Hepatocyte (in vitro differentiated cells): ENCODE data around the gene PDCD7. TPM values are rescaled to one million over a fixed set of nuclear protein-coding genes. Genes with fewer than 3 reads are reported as not detected.

Experiments used
- DNase-seq: peaks from one replicate; pipeline ENCODE4 v3.0.0-alpha.2; 2016; ENCODE audit warnings: low spot score
- H2AFZ ChIP-seq: fragments of 200-600 bp; sonication (generic); 2 replicates; pipeline ENCODE4 v1.6.0; 2016; ENCODE audit warnings: antibody characterized with exemption, mild to moderate bottlenecking
- H3K27ac ChIP-seq: fragments of 200-600 bp; sonication (generic); 2 replicates; pipeline ENCODE4 v1.5.1; 2016; ENCODE audit warnings: mild to moderate bottlenecking
- H3K27me3 ChIP-seq: fragments of 200-600 bp; sonication (generic); 2 replicates; pipeline ENCODE4 v1.6.1; 2016
- H3K36me3 ChIP-seq: fragments of 200-600 bp; sonication (generic); replicated peaks from 2 replicates; pipeline ENCODE4 v1.5.1; 2016; ENCODE audit warnings: low read depth; ENCODE audit not compliant: insufficient read depth
- H3K4me1 ChIP-seq: fragments of 200-600 bp; sonication (generic); 2 replicates; pipeline ENCODE4 v1.5.1; 2016; ENCODE audit warnings: mild to moderate bottlenecking, moderate library complexity; ENCODE audit not compliant: insufficient read depth
- H3K4me2 ChIP-seq: fragments of 200-600 bp; sonication (generic); 2 replicates; pipeline ENCODE4 v1.6.0; 2016
- H3K4me3 ChIP-seq: fragments of 200-600 bp; sonication (generic); 2 replicates; pipeline ENCODE4 v1.5.1; 2016; ENCODE audit warnings: mild to moderate bottlenecking
- H3K79me2 ChIP-seq: fragments of 200-600 bp; sonication (generic); 2 replicates; pipeline ENCODE4 v1.6.0; 2017; ENCODE audit warnings: mild to moderate bottlenecking
- H3K9me2 ChIP-seq: fragments of 200-600 bp; sonication (generic); replicated peaks from 2 replicates; pipeline ENCODE4 v1.6.0; 2017; ENCODE audit warnings: mild to moderate bottlenecking; ENCODE audit not compliant: insufficient read depth
- H3K9me3 ChIP-seq: fragments of 200-600 bp; sonication (generic); 2 replicates; pipeline ENCODE4 v1.5.1; 2016; ENCODE audit warnings: low read depth, mild to moderate bottlenecking
- H4K20me1 ChIP-seq: fragments of 200-600 bp; sonication (generic); 2 replicates; pipeline ENCODE4 v1.6.0; 2016; ENCODE audit warnings: mild to moderate bottlenecking; ENCODE audit not compliant: insufficient read depth, poor library complexity, severe bottlenecking
- EZH2 ChIP-seq: fragments of 200-600 bp; sonication (generic); IDR thresholded peaks from 2 replicates; pipeline ENCODE4 v1.6.1; 2016; ENCODE audit warnings: antibody characterized with exemption, mild to moderate bottlenecking, borderline replicate concordance
- EZH2phosphoT487 ChIP-seq: fragments of 200-600 bp; sonication (generic); IDR thresholded peaks from one replicate; pipeline ENCODE4 v1.6.1; 2018; ENCODE audit warnings: antibody characterized with exemption, mild to moderate bottlenecking, low read depth, moderate library complexity; ENCODE audit not compliant: unreplicated experiment, severe bottlenecking
- WGBS: methylation state at CpG from one replicate; pipeline ENCODE4 v1.1.6; 2016; ENCODE audit warnings: low lambda C conversion rate; ENCODE audit errors: missing lambda C conversion rate; 5-methylcytosine and 5-hydroxymethylcytosine counted together
- polyA plus RNA-seq: library from polyadenylated mRNA; unstranded; fragments of >200 nt; fragmentation: Nextera tagmentation; extraction: Ambion mirVana; gene quantifications from 2 replicates; pipeline ENCODE4 v1.2.1, GENCODE V29; 2016
- small RNA-seq: library from RNA; depleted of rRNA; stranded (forward); fragments of <200 nt; gene quantifications from one replicate; pipeline ENCODE3, GENCODE V24; 2014
- total RNA-seq: library from RNA; depleted of rRNA; stranded (reverse); fragments of >200 nt; gene quantifications from 2 replicates; pipeline ENCODE4 v1.2.3, GENCODE V29; 2014

Gene PDCD7
- total and polyA plus RNA-seq, 2 experiments from 2014 or later: 13.6 to 15.2 TPM

GRCh38 chr15:65067645-65068402, 65.8 kb downstream of the PDCD7 start, which contains the start of gene RASL12:
TSS of gene RASL12 (minus strand) at chr15:65067991. CDS start at chr15:65067835, 156 bp downstream.
- Histone ChIP-seq H3K9me2 (no peaks in the 10 kb centered on the region), H3K79me2 (no peaks in the 10 kb centered on the region), H2AFZ (peak within 1 kb of the TSS; percentile 78), H3K4me3 (peak within 1 kb of the TSS; percentile 39), H3K27me3 (peaks cover 10% of the 10 kb centered on the region), H3K36me3 (no peaks in the 10 kb centered on the region), H3K4me1 (peaks cover 25% of the 10 kb centered on the region), H3K9me3 (no peaks in the 10 kb centered on the region), H3K4me2 (peak within 1 kb of the TSS; percentile 91), H3K27ac (peak within 1 kb of the TSS; percentile 70), H4K20me1 (no peaks in the 10 kb centered on the region)
- WGBS: 4% methylated on average over 44 of the region's 66 CpGs
- TF ChIP-seq EZH2phosphoT487 (no peak), EZH2 (peak; percentile 8)
- DNase-seq: peak; percentile 48

Small RNA genes lying within 50 kb of the gene (small RNA-seq; reads per million reads assigned to genes)
- gene AC013553.1: not detected

Other genes starting within 250 kb of the PDCD7 start
- 1.8 and 3.6 TPM in 2 replicates for gene ANKDD1A, start 221.9 kb downstream of the PDCD7 start, total RNA-seq
- gene ANKDD1A, start 221.9 kb downstream of the PDCD7 start, polyA plus RNA-seq: 5.8 and 6.1 TPM in 2 replicates
- 86.4 and 111 TPM in 2 replicates for gene SPG21, start 143.9 kb downstream of the PDCD7 start, total RNA-seq
- gene SPG21, start 143.9 kb downstream of the PDCD7 start, polyA plus RNA-seq: 138 and 149 TPM in 2 replicates
- 15.4 and 18.2 TPM in 2 replicates for gene MTFMT, start 104.2 kb downstream of the PDCD7 start, total RNA-seq
- 16.8 TPM in 2 replicates for gene MTFMT, start 104.2 kb downstream of the PDCD7 start, polyA plus RNA-seq
- gene SLC51B, start 88.4 kb downstream of the PDCD7 start, total RNA-seq: 6.5 and 8.8 TPM in 2 replicates
- gene SLC51B, start 88.4 kb downstream of the PDCD7 start, polyA plus RNA-seq: 5.8 and 8.6 TPM in 2 replicates
- 6.4 and 6.5 TPM in 2 replicates for gene RASL12, start 65.8 kb downstream of the PDCD7 start, total RNA-seq
- gene RASL12, start 65.8 kb downstream of the PDCD7 start, polyA plus RNA-seq: 4.6 and 5.1 TPM in 2 replicates
- gene KBTBD13, start 57.1 kb downstream of the PDCD7 start, total RNA-seq: not detected in 2 replicates
- gene KBTBD13, start 57.1 kb downstream of the PDCD7 start, polyA plus RNA-seq: 0.10 and 0.56 TPM in 2 replicates
- 0.96 and 1.8 TPM in 2 replicates for gene UBAP1L, start 18.6 kb downstream of the PDCD7 start, total RNA-seq
- gene UBAP1L, start 18.6 kb downstream of the PDCD7 start, polyA plus RNA-seq: 2.5 and 3.0 TPM in 2 replicates
- 53.4 and 53.5 TPM in 2 replicates for gene CLPX, start 51.5 kb upstream of the PDCD7 start, total RNA-seq
- gene CLPX, start 51.5 kb upstream of the PDCD7 start, polyA plus RNA-seq: 20.0 and 33.8 TPM in 2 replicates
- gene CILP, start 77.7 kb upstream of the PDCD7 start, total RNA-seq: 62.9 and 67.1 TPM in 2 replicates
- 69.2 and 96.4 TPM in 2 replicates for gene CILP, start 77.7 kb upstream of the PDCD7 start, polyA plus RNA-seq
- gene PARP16, start 153.1 kb upstream of the PDCD7 start, total RNA-seq: 9.3 and 13.2 TPM in 2 replicates
- gene PARP16, start 153.1 kb upstream of the PDCD7 start, polyA plus RNA-seq: 16.0 and 19.7 TPM in 2 replicates
- not detected in 2 replicates for gene RNU5A-1, start 162.2 kb upstream of the PDCD7 start, total RNA-seq
- not detected in 2 replicates for gene RNU5A-1, start 162.2 kb upstream of the PDCD7 start, polyA plus RNA-seq
- not detected in 2 replicates for gene RNU5B-1, start 170.9 kb upstream of the PDCD7 start, total RNA-seq
- not detected in 2 replicates for gene RNU5B-1, start 170.9 kb upstream of the PDCD7 start, polyA plus RNA-seq
- 8.1 and 15.1 TPM in 2 replicates for gene IGDCC3, start 244.2 kb upstream of the PDCD7 start, total RNA-seq
- 14.8 and 33.0 TPM in 2 replicates for gene IGDCC3, start 244.2 kb upstream of the PDCD7 start, polyA plus RNA-seq